HG02870 (cell line): ENCODE results near the gene CREB5.
"Not testable (repeated sequence)": the region's sequence is repeated elsewhere in the genome, so short reads cannot be mapped to it uniquely, and the experiment has no call there.

Experiments used
- ATAC-seq: cut with Tn5 transposase; IDR thresholded peaks from one replicate; pipeline ENCODE4 v1.9.1; 2021; ENCODE audit warnings: mild to moderate bottlenecking, moderate library complexity; ENCODE audit not compliant: unreplicated experiment

CREB5 gene

GRCh38 chr7:28766359-28766758 is 354.0 kb downstream of the CREB5 start:
- ATAC-seq = no peak

- no peak for ATAC-seq
These were observed 355.0 kb downstream of the CREB5 start for GRCh38 chr7:28767356-28767755.

DNA sequence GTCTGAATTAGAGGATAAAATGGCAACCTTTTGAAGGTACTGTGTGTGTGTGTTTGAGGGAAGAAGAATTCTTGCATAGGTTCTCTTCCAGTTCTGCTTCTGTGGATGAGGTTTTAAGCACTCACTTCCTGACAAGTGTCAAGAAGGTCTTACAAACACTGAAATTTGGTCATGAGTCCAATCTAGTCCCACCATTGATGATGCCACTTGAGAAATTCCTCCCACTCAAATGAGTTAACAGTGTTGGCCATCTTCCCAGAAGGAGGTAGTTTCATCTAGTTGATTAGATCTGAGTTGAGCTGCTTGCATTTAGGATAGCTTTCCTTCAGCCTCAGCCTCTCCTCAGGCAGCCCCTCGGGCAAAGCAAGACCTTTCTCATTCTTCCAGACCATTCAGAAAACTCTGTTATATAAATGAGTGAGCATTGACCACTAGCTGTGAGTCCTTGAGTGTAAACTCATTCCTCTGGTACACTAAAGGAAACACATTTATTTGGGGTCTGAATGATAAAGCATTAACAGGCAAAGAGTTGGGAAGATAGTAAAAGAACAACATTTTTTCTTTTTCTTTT is 356.3 kb downstream of the CREB5 start:
- no peak for ATAC-seq

- ATAC-seq = no peak
These were observed 359.7 kb downstream of the CREB5 start for GRCh38 chr7:28771906-28772622.

DNA sequence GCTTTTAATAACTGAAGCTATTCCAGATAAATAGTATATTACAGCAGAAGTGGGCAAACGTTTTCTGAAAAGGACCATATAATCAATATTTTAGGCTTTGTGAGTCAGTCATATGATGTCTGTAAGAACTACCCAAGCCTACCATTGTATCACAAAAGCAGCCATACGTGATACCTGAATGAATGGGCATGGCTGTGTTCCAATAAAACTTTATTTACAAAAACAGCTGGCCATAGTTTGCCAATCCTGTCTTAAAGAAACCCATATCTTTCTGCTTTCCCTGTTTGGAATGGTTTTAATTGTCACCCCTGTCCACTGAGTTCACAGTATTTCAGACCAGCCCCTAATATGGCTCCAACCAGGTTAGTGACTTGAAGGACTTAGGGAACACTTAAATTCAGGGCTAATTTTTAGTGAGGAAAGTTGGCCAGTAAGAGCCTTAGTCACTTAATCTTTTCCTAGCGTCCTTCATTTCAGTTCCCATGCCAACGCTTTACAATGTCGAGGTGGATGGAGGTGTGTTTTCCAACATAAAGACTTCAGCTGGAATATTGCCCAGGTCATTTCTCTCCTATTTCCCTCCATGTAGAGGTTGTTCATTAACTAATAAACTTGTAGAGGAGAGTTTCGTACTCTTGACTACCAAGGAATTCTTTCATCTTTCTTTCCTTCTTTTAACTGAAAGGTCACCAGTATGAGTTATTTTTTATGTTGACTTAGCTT is 361.3 kb downstream of the CREB5 start:
- no peak for ATAC-seq

DNA sequence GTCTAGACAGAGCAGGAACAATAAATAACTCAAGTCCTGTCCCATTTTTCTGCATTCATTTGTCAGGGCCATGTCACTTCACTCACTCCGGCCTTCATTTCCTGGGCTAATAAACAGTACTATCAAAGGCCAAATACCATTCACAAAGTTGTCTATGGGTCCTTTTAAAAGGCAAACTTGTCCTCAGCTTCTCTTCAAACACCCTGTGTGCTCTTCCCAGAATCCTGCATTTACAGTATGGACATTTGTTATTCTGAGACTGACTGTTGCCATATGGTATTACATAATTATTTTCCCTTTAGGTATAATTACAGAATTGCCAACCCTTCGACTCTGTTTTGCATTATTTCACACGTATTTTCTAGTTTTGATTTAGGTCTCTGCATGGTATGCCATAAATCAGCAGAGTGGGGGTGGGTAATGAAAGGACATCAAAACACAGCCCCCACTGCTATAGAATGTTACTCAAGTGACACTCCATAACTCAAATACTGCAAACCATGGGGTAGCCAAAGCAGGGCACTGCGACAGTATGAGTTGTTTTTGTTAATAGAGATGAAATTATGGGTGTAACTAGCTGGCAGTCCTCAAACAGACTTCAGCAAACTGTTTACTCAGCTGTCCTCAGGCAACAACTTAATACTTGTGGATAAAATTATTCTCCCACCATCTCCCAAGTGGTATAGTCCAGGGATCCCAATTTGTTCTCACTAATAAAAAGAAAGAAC is 362.1 kb downstream of the CREB5 start:
- ATAC-seq = no peak

DNA sequence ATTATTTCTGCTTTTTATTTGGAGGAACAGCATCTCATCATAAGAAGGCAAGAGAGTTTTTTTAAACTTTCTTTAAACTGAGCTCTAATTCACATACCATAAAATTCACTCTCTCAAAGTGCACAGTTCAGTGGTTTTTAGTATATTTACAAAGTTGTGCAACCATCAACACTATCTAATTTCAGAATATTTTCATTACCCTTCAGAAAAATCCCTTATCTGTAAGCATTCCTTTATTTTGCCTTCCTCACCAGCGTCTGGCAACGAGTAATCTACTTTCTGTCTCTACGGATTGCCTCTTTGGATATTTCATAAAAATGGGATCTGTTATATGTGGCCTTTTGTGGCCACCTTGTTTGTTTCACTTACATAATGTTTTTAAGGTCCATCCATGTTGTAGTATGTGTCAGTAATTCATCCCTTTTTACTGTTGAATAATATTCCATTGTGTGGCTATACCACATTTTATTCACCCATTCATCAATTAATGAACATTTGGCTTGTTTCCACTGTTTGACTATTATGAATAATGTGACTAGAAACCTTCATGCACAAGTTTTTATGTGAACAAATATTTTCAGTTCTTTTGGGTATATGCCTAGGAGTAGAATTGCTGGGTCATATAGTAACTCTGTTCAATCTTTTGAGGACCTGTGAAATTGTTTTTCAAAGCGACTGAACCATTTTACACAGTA is 364.3 kb downstream of the CREB5 start:
- ATAC-seq = no peak

- no peak for ATAC-seq
These were observed 366.5 kb downstream of the CREB5 start for GRCh38 chr7:28778786-28779185.

DNA sequence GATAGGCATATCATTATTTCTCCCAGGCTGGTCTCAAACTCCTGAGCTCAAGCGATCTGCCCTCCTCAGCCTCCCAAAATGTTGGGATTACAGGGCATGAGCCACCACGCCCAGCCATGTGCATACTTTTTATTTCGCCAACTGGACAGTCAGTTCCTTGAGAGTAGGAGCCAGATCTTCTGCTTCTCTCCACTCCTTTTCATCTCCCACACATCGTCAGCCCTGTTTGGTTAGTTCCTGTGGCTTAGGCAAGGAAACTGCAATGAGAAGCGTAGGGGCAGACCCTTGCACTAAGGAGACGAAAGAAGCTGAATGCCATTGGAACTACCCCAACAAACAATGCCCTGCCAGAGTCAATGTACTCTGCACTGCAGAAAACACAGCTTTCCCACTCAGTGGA is 367.6 kb downstream of the CREB5 start:
- ATAC-seq = no peak

DNA sequence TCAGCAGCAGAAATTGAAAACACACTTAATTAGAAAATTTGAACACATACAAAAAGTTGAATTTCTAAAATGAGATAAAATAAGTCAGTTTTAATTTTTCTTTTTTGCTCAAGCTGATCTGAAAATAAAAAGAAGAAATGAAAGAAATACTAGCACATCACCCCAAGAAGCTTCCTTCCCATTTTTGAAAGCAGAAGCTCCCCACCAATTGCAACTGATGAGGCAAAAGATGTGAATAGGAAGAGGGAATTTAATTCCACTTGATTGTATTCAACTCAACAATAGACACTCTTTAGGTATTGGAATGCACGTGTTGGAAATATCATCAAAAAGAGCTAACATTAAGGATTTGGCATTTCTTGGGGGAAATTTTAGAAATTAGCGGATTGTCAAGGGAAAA is 370.0 kb downstream of the CREB5 start:
- no peak for ATAC-seq

DNA sequence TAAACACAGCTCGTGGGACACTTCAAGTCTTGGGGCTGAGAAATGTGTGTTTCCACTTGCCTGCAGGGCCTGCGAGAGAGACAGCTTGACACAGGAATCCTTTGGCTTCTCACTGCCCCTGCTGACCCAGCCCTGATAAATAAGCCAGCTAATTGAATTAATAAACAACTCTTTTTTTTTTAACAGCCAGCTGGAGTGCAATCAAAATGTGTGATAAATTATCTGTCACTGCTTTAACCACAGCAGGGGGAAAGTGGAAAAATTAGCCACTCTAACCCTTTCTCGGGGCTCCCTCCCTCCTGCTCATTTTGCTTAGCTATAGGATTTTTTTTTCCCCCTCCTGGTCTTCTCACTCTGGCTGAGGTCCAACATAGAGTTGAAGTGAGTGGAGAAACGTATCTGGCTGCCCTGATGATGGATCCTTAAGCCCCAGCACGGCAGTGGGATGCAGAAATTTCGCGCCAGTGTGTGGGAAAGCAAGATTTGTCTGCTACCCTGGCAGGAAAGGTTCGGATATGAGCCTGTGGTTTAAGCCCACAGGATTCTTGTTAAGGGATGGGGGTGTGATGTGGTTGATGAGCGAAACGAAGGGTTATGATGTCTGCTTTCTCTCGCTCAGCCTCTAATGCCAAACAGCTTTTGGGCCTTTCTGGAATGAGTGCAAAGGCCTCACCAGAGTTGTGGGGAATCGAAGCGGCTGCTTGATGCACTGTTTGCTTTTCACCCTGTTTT is 372.0 kb downstream of the CREB5 start:
- ATAC-seq = no peak

DNA sequence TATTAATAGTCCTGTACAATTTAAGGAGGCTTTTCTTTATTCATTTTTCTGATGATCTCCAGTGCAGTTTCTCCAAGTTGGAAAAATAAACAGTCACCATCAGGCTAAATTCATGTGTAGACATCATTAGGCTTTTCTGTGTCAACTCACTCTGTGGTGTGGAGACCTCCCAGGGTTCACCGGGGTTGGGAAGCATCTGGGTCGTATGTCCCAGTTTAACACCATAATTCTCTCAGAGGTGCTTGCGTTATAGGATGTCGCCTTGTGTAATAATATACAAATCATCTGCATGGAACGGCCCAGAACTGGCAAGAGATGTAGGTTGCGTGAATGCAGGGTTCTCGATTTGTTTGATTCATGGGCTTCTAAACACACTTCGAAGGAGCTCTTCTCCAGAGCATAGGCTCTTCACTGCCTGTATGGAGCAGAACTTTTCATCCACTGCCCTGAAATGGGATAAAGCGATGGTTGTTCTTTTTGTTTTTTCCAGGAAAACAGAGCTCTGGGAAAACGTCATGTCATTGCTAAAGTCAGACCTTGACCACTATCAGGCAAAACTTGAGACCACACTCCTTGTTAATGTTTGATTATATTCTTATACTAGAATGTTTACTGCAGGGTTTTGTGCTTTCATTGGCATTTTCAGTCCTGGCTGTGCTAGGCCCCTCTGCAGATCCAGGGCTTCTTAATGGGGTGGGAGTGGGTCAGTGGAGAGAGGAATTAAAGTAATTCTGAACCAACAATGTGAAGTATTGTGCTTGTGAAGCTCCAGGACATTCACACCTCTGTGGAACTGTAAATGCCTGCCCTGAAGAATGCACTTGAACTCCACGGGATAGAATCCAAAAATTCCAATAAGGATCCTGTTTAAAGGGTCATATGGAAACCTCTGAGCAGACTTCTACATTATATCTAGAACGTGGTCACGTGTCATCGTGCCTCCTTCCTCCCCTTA is 373.0 kb downstream of the CREB5 start:
- ATAC-seq = no peak

- not testable (repeated sequence) for ATAC-seq
These were observed 373.8 kb downstream of the CREB5 start for GRCh38 chr7:28786156-28786555.

DNA sequence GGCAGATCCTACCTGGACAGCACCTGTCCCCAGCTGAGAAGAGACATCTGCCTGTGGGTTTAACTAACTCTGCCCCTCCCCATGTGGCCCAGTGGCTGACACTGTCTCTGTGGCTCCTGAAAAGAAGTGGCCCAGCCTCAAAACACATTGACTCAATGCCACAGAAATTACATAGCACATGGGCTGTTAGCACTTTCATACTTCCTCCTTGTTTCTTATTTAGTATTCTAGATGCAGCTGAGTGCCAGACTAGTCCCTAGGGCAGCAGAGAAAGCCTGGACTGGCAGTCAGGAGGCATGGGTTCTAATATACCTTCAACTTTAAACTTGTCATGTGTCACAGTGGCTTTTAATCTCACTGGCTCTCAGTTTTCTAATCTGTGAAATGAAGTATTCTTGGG is 374.8 kb downstream of the CREB5 start:
- ATAC-seq = no peak

GRCh38 chr7:28790467-28790866 is 378.1 kb downstream of the CREB5 start:
- no peak for ATAC-seq

DNA sequence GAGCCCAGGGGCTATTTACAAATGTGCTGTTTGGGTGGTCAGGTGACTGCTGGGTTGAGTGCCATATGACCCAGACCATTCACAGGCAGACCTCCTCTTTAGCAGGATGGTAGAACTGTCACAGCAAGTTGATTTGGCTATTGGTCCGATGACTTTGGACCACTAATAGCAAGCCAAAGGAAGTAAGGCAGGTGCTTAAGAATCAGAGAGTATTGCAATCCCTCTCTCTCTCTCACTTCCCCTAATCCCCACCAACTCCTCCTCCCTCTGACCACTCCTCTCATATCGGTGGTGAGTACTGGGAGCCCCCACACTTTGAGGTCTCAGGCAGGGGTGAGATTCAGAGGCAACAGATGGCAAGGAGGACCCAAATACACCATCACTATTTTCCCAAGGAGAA is 380.5 kb downstream of the CREB5 start:
- peak; percentile 67 for ATAC-seq

- no peak for ATAC-seq
These were observed 381.2 kb downstream of the CREB5 start for GRCh38 chr7:28793381-28794085.

DNA sequence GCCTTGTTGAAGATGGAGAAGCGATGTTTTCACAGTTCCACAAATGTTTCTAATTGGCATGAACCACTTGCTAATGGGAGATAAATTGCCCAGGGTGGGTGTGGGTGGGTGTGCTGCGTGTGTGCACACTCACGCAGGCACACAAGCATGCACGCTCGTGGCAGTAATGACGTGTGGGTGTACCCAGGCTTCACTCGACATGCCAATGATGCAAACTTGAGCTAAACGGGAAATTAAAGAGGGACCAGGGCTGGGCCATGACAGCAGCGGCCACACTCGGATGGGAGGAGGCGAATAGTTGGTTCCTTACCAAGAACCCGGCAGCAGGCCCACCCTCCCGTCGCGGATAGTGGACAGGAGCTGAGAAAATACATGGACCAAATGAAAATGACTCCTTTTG is 386.0 kb downstream of the CREB5 start:
- no peak for ATAC-seq

GRCh38 chr7:28799619-28800018 is 387.3 kb downstream of the CREB5 start:
- ATAC-seq = no peak
